Stimulated activated naive CD4-positive, alpha-beta T cell (primary cell): Measurements from ENCODE around the gene UBR2.
"Not testable (repeated sequence)": the region's sequence is repeated elsewhere in the genome, so short reads cannot be mapped to it uniquely, and the experiment has no call there.

ENCODE experiments used
- DNase-seq, 6 experiments: peaks; one replicate each; lab custom pipeline; 2025; lab: John Stamatoyannopoulos, UW

UBR2 gene

DNA sequence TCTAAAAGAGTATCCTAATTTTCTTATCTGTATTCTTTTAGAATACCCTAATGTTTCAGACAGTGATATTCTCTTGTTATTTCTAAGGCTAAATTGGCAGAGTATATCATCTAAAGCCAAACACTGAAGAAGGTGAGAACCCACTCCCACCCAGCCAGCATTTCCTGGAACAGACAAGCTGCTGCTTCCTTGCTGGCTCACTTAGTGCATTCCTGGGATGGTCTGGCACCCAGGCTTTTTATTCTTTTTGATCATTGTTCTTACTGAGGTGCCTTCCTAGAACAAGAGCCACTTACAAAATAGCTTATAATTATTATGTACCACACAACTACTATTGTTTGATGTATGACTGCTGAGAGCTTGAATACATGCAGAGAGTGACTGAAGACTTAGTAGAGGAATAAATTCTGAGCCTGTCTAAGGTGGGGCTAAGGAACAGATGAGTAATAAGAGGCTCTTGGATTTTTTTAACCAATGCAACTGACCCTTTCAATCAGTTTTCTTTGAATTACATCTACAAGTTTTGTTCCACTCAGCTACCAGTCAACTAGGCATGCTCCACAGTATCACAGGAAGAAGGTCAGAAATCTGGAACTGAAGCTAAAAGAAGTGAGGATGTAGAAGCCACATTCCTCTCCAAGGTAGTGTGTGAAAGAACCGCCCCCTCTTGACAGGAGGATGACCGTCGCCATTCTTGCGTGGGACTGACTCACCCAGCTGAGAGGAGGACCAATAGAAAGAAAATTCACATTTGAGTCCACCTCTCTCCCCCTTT lies 128.5 kb downstream of the UBR2 start:
- no peak for DNase-seq

DNA sequence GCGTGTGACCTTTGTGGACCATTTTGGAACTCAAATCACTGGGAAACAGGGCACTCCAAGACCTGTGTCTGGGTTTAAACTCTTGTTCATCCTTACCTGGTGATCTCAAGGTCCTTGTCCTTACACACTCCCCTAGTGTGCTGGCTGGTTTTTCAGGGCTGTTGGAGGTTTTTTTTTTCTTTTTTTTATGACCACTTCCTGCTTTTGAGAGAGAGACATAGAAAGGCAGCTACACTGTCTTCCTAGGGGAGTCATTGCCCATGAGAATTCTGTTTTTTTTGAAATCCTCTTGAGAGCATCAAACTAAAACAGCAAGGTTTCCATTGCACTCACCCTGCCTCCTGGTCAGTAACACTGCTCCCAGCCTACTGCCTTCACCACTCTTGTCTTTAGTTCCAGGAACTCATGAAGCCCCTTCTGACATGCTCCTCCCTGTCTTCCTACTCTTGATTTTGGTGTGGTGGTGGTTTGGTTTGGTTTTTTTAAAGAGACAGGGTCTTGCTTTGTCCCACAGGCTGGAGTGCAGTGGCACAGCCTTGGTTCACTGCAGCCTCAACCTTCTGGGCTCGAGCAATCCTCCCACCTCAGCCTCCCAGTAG lies 130.0 kb downstream of the UBR2 start:
- DNase-seq: peak in 2 of 6 experiments; percentile 24 to 49

DNA sequence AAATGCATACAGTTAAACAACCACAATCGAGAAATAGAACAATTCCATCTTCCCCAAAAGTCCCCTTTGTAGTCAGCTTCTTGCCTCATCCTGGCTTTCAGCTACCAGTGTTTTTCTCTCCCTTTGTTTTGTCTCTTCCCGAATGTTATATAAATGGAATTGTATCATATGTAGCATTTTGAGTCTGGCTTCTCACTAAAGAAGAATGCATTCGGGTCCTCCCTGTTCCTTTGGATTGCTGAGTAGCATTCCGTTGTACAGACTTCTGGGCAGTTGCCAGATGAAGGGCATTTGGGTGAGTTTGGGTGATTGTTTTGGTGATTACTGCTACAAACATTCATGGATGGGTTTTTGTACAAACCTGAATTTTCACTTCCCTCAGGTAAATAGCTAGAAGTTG lies 130.8 kb downstream of the UBR2 start:
- no peak for DNase-seq

DNA sequence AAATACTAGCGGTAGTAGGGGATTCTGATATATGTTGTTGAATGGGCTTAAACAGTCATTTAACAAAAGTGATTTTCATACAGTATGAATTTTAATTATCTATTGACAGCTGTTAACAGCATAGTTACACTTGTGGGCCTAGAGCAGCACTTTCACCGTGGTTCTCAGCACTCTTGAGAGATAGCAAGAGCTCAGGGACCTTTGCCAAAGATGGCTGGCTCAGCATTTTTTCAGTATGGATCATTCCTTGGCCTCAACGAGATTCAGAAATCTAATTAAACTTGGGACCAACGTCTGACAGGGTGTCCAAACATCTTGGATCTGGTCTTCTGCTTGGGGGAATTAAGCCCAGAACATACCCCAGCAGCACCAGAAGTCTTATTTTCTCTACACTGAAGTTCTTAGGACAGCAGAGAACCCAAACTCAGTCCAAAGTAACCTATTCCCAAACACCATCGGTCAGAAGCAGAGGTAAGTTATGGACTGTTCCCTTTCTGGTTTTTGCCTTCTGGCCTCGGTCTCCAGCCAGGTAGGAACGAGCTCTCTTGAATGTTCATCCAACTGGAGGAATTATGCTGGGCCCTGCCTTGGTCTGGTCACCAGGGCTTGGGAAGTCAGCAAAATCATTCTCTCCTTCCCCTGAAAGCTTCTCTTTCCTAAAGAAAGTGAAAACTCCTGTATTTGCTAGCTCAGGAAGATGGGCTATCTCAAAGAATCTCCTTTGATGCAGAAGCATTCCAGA lies 132.9 kb downstream of the UBR2 start:
- DNase-seq: no peak

DNA sequence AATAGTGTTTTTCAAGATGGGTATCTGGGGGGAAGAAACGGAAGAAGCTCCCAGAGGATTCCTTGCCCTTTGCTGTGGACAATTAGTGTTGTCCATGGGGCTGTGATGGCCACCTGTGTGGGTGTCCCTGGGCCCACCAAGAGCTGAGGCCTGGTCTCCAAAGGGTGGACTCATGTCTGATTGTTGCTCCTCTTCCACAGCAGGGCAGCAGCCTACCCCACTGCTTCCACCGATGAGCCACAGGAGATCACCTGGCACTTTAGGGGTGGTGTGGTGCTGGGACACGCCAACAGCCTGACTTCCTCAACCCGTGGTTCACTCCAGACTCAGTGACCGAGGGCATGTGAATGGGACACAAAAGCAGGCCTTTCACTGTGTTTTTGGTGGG lies 133.4 kb downstream of the UBR2 start:
- no peak for DNase-seq

DNA sequence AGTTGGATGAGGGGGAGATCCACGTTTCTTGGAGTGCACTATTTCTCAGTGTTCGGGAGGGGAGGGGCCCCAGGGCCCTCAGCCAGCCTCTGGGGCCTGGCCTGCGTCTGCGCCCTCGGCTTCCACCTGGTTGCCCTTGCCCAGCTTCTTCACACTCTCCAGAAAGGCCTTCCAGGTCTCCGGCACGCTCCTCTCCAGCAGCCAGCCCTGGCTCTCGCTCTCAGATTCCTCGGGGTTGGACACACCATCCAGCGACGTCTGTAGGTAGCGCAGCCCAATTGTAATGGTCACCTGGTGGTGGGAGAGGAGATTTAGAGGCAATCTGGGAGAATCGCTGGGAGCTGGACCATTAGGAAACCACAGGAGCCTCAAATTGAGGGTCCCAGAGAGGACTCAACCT lies 134.4 kb downstream of the UBR2 start:
- DNase-seq: no peak

DNA sequence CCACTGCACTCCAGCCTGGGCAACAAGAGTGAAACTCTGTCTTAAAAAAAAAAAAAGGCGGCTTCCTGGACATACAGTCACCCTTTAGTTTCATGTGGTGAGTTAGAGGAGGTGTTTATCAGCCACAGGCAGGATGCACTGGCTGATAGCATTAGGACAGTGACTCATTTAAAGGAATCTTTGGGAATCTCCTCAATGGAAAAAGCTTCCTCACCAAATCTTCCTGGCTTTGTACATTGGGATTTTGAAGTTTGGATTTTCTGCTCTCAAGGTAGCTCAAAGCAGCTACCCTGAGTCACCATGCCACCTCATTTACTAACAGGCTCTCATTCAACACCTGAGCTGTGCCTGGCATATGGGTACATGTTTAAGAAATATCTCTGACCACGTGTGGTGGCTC lies 138.4 kb downstream of the UBR2 start:
- DNase-seq: no peak

DNA sequence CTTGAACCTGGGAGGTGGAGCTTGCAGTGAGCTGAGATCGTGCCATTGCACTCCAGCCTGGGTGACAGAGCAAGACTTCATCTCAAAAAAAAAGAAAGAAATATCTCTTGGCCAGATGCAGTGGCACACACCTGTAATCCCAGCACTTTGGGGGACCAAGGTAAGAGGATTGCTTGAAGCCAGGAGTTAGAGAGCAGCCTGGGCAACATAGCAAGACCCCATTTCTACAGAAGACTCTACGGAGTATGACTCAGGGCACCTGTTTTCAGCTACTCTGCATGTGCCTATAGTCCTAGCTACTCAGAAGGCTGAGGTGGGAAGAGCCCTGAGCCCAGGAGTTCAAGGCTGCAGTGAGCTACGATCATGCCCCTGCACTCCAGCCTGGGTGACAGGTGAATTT lies 139.0 kb downstream of the UBR2 start:
- not testable (repeated sequence) for DNase-seq

DNA sequence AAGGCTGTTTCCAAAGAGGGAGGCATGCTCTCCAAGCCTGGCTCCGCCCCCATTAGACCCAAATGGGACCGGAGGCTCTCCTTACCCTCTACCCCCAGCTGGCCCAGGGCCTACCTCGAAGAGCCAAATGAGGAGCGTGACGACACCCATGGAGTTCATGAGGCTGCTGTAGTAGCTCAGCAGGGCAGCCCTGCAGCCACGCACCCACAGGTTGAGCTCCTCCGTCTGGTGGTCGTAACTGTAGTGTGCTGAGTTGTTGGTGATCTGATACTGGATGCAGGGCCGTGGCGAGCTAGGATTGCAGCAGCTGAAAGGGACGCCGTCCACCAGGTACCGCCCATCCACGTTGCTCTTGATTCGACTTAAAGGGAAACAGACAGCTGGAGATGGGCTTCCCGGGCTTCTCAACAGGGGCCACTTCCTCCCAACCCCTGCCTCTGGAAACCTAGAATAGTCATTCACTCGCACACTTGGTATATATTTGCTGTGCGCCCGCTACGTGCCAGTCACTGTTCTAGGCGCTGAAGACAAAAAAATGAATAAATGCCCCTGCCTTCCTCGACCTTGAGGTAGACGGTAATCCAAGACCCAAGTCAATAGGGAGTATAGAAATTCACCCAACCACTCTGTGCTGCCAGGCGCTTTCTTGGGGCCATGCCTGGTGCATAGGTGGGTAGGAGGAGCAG lies 140.6 kb downstream of the UBR2 start:
- DNase-seq: no peak

DNA sequence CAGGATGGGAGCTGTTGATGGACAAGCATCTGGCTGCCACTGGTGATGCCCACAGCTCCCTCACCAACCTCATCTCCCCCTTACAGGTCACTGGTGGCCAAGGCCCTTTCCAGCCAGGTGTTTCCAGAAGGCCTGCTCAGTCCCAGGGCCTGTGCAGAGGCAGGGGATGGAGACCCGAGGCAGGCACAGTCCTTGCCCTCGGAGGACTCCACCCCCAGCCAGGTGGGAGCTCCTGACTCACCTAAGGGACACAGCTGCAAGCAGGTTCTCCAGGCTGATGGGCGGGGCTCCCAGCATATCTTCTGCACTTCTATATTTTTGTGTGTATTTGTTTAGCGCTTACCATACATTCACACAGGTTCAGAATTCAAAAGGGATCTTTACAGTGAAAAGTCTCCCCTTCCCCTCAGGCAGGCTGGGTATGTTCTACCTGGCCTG lies 141.1 kb downstream of the UBR2 start:
- DNase-seq: no peak

DNA sequence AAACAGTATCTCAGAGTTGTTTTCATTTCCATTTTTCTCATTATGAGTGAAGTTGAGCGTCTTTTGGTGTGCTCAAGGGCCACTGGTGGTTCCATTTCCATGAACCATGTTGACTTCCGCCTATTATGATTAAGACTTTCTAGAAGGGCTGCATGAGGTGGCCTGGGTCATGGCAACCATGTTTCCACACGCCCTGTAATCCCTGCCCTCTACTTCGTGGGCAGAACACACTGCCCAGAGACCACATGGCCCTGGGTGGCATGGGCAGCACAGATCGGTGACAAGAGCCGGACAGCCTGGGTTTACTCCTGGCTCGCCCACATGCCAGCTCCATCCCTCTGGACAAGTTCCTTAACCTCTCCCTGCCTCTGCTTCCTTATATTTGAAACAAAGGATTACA lies 143.8 kb downstream of the UBR2 start:
- DNase-seq: no peak

DNA sequence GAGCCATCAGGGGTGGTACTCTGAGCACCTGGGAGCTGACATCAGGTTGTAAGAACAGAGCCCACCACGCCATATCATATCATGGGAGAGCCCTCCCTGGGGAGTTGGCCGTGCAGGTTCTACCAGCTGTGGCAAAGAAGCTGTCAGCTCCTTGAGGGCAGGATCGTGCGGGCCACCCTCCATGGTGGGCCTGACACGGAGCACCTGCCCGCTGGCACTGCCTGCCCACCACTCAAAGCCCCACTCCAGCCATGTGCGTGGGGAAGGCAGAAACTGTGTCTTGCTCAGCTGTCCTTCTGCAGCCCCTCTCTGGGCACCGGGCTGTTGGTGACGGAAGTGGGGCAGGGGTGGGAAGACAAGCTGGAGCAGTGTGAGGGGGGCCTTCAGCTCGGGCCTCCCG lies 144.3 kb downstream of the UBR2 start:
- DNase-seq: no peak

DNA sequence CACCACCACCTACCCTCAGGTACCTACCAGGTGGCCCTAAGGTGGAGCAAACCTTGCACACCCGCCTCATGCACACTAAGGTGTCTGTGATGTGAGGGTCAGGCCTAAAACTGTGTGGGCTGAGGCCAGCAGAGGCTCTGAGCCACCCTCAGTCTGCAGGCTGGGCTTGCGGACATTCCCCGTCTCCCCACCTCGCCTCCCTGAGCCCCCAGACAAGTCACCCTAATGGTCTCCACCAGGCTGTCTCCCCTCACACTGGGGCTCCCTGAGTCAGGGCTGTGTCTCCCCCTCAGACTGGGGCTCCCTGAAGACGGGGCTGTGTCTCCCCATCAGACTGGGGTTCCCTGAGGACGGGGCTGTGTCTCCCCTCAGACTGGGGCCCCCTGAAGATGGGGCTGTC lies 146.0 kb downstream of the UBR2 start:
- no peak for DNase-seq

DNA sequence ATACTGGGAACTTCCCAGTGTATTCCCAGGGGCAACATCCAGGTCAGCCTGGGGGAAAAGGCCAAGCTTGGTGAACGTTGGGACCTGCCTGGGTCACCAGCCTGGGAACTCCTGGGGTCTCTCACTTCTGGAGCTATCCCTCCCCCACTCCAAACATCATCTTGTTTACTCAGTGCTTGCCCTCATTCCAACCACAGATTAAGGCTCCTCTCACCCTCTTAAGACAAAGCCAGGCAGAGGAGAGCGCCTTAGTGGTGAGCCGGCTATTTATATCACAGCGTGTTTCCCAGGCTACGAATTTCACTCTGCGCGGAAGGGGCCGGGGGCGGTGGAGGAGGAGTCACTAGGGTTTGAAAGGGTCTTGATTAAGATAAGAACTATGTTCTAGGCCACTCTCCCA lies 146.5 kb downstream of the UBR2 start:
- DNase-seq: no peak

DNA sequence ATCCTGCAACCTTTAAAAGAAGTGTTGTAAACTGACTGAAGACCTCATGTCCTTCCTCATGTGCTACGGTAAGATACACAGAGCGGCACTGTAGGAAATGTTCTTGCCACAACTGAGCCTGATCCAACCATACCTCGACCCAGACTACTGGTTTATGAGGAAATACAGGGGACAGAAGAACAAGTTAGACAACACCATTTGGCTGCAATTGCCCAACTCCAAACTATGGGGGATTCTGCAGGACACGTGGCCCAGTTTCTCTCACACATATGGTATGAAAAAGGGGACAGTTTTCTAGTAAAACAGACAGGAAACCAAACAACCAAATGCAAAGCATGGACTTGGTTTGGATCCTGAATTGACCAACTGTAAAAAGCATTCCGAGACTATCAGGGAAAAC lies 148.1 kb downstream of the UBR2 start:
- DNase-seq: no peak

DNA sequence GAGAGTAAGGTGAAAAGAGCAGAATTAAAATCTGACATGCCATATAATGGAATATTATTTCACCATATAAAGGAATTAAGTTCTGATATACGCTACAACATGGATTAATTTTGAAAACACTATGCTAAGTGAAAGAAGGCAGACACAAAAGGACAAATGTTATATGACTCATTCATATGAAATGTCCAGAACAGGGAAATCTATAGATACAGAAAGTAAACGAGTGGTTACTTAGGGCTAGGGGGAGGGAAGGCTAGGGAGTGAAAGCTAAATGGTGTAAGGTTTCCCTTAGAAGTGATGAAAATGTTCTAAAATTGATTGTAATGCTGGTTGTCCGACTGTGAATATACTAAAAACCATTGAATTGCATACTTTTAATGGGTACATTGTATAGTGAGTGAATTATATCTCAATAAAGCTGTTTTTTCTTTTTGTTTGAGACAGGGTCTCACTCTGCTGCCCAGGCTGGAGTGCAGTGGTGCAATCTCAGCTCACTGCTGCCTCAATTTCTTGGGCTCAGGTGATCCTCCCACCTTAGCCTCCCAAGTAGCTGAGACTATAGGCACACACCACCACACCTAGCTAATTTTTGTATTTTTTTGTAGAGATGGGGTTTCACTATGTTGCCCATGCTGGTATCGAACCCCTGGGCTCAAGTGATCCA lies 150.4 kb downstream of the UBR2 start:
- DNase-seq: no peak

DNA sequence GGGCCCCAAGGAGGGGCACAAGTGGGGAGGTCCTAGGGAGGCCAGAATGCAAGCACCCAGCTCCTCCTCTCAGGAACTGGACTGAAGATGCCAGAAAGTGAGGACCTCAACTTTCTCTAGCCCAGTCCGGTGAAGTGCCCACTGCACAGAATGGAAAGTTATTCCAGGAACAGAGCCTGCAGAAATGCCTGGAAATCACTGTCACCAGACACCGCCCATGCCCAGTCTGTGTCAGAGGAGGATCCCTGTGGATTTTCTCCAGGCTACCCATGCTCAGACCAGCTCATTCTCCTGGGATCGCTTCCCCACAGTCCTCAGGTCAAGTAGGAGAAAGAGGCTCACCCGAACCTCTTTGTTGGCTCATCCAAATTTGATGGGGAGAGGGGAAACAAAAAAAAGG lies 152.0 kb downstream of the UBR2 start:
- DNase-seq: no peak

DNA sequence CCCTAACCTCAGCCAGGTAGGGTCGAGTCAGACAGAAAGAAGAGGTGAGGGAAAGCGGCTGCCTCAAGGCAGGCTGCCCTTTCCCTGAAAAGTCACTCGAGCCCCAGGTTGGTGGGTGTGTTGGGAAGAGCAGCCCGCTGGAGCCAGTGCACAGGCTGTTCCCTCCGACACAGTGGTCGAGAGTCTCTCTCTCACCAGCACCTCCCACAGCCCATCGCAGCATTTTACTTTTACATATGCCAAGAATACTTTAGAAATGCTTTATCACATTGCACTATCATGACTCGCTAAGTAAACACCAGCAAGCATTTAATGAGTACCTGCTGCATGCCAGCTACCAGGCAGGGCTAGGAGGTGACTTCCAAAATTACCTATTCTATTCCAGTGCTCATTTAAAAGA lies 156.9 kb downstream of the UBR2 start:
- DNase-seq: no peak

DNA sequence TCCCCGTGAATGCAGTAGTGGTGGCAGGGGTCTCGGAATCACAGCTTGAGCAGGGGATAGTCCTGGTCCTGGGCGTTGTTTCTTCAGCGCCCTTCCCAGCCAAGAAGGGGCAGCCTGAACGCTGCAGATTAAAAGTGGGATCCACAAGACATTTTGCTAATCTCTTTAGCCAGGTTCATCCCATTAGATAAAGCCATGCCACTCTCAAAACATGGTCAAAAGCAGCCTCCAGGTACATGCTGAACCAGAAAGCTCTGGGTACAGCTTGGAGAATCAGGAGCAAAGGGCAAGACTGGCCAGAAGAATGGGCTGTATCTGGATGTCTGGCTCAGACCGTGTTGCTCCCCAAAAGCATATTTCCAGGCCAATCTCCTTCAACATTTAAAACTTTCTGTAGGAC lies 158.7 kb downstream of the UBR2 start, which contains the start of gene PRPH2:
Gene PRPH2 (minus strand): TSS at position 101 of the 400 bp plus-strand sequence. CDS start 263 bp downstream, outside the sequence.
- DNase-seq: no peak

DNA sequence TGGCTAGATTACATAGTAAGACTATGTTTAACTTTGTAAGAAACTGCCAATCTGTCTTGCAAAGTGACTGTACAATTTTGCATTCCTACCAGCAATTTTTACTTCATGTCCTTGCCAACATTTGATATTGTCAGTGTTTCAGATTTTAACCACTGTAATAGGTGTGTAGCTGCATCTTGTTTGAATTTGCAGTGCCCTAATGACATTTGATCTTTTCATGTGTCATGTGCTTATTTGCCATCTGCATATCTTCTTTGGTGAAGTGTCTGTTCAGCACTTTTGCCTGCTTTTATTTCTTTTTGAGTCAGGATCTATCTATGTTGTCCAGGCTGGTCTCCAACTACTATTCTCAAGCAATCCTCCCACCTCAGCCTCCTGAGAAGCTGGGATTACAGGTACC lies 161.0 kb downstream of the UBR2 start:
- DNase-seq: no peak

DNA sequence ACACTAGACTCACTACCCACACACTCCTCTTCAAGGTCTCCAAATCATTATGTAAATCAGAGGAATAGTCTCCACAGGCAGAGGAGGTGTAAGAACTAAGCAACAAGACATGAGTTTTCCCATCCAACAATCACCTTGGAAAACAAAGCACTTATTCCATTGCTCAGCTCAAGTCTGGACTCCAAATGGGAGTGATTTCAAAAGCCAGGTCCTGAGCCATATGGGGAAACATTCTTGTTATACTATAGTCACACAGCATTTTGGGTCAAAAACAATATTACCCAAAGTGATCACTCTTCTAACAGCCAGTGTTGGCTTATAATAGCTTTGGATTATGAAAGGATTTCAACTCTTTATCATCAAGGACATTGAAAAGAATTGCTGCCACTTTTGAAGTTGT lies 162.2 kb downstream of the UBR2 start:
- DNase-seq: no peak
